ENCODE results near the gene WNT4.

GRCh38 chr1:22077728-22078127 is 65.2 kb downstream of the WNT4 start:
- no peak for TF ChIP-seq RFX5 (IDR thresholded peaks at IDR 0.05; ENCODE audit: low read depth, low read length)
- TF ChIP-seq ZNF354B (CRISPR knock-in tag; IDR thresholded peaks at IDR 0.05): no peak
- TF ChIP-seq, protein P1, sequence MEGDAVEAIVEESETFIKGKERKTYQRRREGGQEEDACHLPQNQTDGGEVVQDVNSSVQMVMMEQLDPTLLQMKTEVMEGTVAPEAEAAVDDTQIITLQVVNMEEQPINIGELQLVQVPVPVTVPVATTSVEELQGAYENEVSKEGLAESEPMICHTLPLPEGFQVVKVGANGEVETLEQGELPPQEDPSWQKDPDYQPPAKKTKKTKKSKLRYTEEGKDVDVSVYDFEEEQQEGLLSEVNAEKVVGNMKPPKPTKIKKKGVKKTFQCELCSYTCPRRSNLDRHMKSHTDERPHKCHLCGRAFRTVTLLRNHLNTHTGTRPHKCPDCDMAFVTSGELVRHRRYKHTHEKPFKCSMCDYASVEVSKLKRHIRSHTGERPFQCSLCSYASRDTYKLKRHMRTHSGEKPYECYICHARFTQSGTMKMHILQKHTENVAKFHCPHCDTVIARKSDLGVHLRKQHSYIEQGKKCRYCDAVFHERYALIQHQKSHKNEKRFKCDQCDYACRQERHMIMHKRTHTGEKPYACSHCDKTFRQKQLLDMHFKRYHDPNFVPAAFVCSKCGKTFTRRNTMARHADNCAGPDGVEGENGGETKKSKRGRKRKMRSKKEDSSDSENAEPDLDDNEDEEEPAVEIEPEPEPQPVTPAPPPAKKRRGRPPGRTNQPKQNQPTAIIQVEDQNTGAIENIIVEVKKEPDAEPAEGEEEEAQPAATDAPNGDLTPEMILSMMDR (IDR thresholded peaks at IDR 0.05 in 2 of 3, conservative IDR thresholded peaks at IDR 0.05 in 1 of 3; ENCODE audit: insufficient read depth in 2 of 3, low read depth in 1 of 3, low read length in 3 of 3): no peak
- no peak for TF ChIP-seq KLF6 (CRISPR knock-in tag; IDR thresholded peaks at IDR 0.05; ENCODE audit: borderline replicate concordance)
- TF ChIP-seq SP2 (IDR thresholded peaks at IDR 0.05; ENCODE audit: extremely low read depth, low read depth, low read length, poor library complexity, severe bottlenecking): no peak
- TF ChIP-seq TOE1 (IDR thresholded peaks at IDR 0.05; ENCODE audit: borderline replicate concordance): no peak
- TF ChIP-seq TOE1 (CRISPR knock-in tag; IDR thresholded peaks at IDR 0.05; ENCODE audit: borderline replicate concordance, low read depth): no peak
